CD14-positive monocyte (primary cell): Measurements from ENCODE around the gene BRI3. TPM values are rescaled to one million over a fixed set of nuclear protein-coding genes. Genes with fewer than 3 reads are reported as not detected.

Source experiments
- DNase-seq, 3 donors: peaks; one replicate each; pipeline ENCODE4 v3.0.0-alpha.2; 2011 to 2022
- H2AFZ ChIP-seq: 2 replicates; pipeline ENCODE4 v1.6.0; 2012; ENCODE audit warnings: mild to moderate bottlenecking, low read depth, low read length, inconsistent platforms; ENCODE audit not compliant: insufficient read depth, poor library complexity, severe bottlenecking
- H3K27ac ChIP-seq, 2 donors: 1 replicate in 1 of 2; 2 replicates in 1 of 2; pipeline ENCODE4 v1.5.1; 2012 to 2013; ENCODE audit warnings: low read length in 2 of 2, control low read depth in 1 of 2, inconsistent platforms in 1 of 2, low read depth in 1 of 2, mild to moderate bottlenecking in 1 of 2
- H3K27me3 ChIP-seq, 2 donors: one replicate each; pipeline versions ENCODE4 v1.6.0 to v1.6.1; 2011 to 2013; ENCODE audit warnings: low read length in 2 of 2; ENCODE audit not compliant: control insufficient read depth in 2 of 2, insufficient read depth in 2 of 2
- H3K36me3 ChIP-seq, 2 donors: replicated peaks in 1 of 2; 1 replicate in 1 of 2; 2 replicates in 1 of 2; pipeline versions ENCODE4 v1.5.1 to v1.6.1; 2012 to 2013; ENCODE audit warnings: low read length in 2 of 2, control low read depth in 1 of 2, inconsistent platforms in 1 of 2, mild to moderate bottlenecking in 1 of 2; ENCODE audit not compliant: insufficient read depth in 2 of 2, control insufficient read depth in 1 of 2
- H3K4me1 ChIP-seq, 2 donors: 1 replicate in 1 of 2; 2 replicates in 1 of 2; pipeline versions ENCODE4 v1.5.1 to v1.6.1; 2012 to 2013; ENCODE audit warnings: low read length in 2 of 2, control low read depth in 1 of 2, inconsistent platforms in 1 of 2, mild to moderate bottlenecking in 1 of 2, moderate library complexity in 1 of 2; ENCODE audit not compliant: insufficient read depth in 2 of 2, control insufficient read depth in 1 of 2
- H3K4me2 ChIP-seq: replicated peaks from 2 replicates; pipeline ENCODE3; 2012; ENCODE audit warnings: low read length, moderate library complexity, mild to moderate bottlenecking; ENCODE audit not compliant: poor library complexity, severe bottlenecking; ENCODE audit errors: extremely low read depth
- H3K4me3 ChIP-seq, 3 experiments: fragments of 200-600 bp in 1 of 3; sonication (generic) in 1 of 3; replicated peaks in 1 of 3; 1 replicate in 2 of 3; 2 replicates in 1 of 3; pipeline ENCODE4 v1.5.1; 2011 to 2013; ENCODE audit warnings: low read length in 3 of 3, mild to moderate bottlenecking in 3 of 3, control low read depth in 2 of 3, low read depth in 2 of 3, inconsistent platforms in 1 of 3, moderate library complexity in 1 of 3
- H3K79me2 ChIP-seq: 2 replicates; pipeline ENCODE4 v1.6.0; 2012; ENCODE audit warnings: mild to moderate bottlenecking, control low read depth, inconsistent platforms, low read length, moderate library complexity; ENCODE audit not compliant: insufficient read depth
- H3K9ac ChIP-seq: 2 replicates; pipeline ENCODE4 v1.6.0; 2017; ENCODE audit warnings: low read length, mild to moderate bottlenecking; ENCODE audit not compliant: insufficient read depth, poor library complexity, severe bottlenecking
- H3K9me3 ChIP-seq, 2 donors: replicated peaks in 1 of 2; 1 replicate in 1 of 2; 2 replicates in 1 of 2; pipeline versions ENCODE4 v1.5.1 to v1.6.1; 2012 to 2013; ENCODE audit warnings: low read length in 2 of 2, control low read depth in 1 of 2; ENCODE audit not compliant: control insufficient read depth in 1 of 2, insufficient read depth in 1 of 2
- H4K20me1 ChIP-seq: 2 replicates; pipeline ENCODE4 v1.6.0; 2012; ENCODE audit warnings: mild to moderate bottlenecking, low read length, control low read depth, moderate library complexity; ENCODE audit not compliant: insufficient read depth
- H3K27ac Mint-ChIP-seq, 7 donors: one replicate each; pipeline ENCODE4 v1.8.0; 2020; ENCODE audit warnings: mild to moderate bottlenecking in 7 of 7, mixed read lengths in 7 of 7, moderate library complexity in 6 of 7, inconsistent platforms in 2 of 7
- H3K27me3 Mint-ChIP-seq, 3 donors: one replicate each; pipeline ENCODE4 v1.8.0; 2021 to 2022; ENCODE audit warnings: low read depth in 3 of 3, mild to moderate bottlenecking in 3 of 3, mixed read lengths in 3 of 3, moderate library complexity in 3 of 3, inconsistent platforms in 1 of 3
- H3K36me3 Mint-ChIP-seq, 2 donors: one replicate each; pipeline ENCODE4 v1.8.0; 2020; ENCODE audit warnings: mixed read lengths in 2 of 2, inconsistent platforms in 1 of 2, mild to moderate bottlenecking in 1 of 2
- H3K4me1 Mint-ChIP-seq: one replicate; pipeline ENCODE4 v1.8.0; 2020; ENCODE audit warnings: mild to moderate bottlenecking, mixed read lengths
- H3K4me3 Mint-ChIP-seq, 2 donors: one replicate each; pipeline ENCODE4 v1.8.0; 2020; ENCODE audit warnings: mild to moderate bottlenecking in 2 of 2, mixed read lengths in 2 of 2, moderate library complexity in 1 of 2
- H3K9me3 Mint-ChIP-seq, 7 donors: one replicate each; pipeline ENCODE4 v1.8.0; 2020 to 2022; ENCODE audit warnings: mixed read lengths in 7 of 7, mild to moderate bottlenecking in 6 of 7, moderate library complexity in 6 of 7, inconsistent platforms in 2 of 7
- WGBS: methylation state at CpG from one replicate; pipeline ENCODE4 v1.1.5; 2013; ENCODE audit warnings: missing lambda C conversion rate; ENCODE audit not compliant: insufficient coverage; 5-methylcytosine and 5-hydroxymethylcytosine counted together
- intact Hi-C, 2 donors: fragments of 100-400 bp; cut with micrococcal nuclease; formaldehyde crosslinking; loops; one replicate each; pipeline versions ENCODE4 v1.15.0 to v1.15.1; 2023
- polyA plus RNA-seq, 3 donors: library from polyadenylated mRNA; depleted of rRNA in 1 of 3; unstranded in 2 of 3; stranded (reverse) in 1 of 3; fragments of 300-500 nt in 2 of 3; fragments of >200 nt in 1 of 3; fragmentation: Illumina TruSeq in 2 of 3; gene quantifications; 1 replicate in 2 of 3; 2 replicates in 1 of 3; pipeline ENCODE4 v1.2.3, GENCODE V29; 2012 to 2021
- TF ChIP-seq, protein P1 (sequence below): fragments of 200-600 bp; IDR thresholded peaks from one replicate; pipeline ENCODE4 v1.8.0; 2022; ENCODE audit warnings: antibody characterized with exemption, mild to moderate bottlenecking

Gene BRI3
- polyA plus RNA-seq, 3 donors = 120 to 273 (median 149) TPM

DNA sequence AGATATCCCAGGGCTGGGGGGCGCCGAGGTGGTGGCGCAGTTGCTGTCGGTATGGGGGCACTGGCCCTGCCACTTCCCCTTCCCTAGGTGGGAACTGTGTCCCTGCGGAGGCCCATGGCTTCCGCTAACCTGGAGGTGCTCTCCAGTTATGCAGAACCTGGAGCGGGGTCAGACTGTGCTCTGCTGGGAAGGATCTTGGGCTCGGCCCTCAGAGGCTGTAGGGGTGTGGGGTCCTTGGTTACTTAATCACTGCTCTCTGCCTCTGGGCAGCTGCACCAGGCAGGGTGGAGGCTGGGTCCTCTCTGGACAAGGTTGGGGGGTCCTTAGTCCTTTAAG, 2.4 kb downstream of the BRI3 start:
- WGBS = 35% methylated on average over 7 of the region's 8 CpGs
- Histone ChIP-seq H4K20me1 (peaks cover 66% of the 10 kb centered on the region), H3K36me3 (peaks cover 16 to 23% of the 10 kb centered on the region in 2 donors), H3K9ac (peak overlapping the region; percentile 98), H3K27me3 (no peaks in the 10 kb centered on the region), H3K79me2 (peaks cover 76% of the 10 kb centered on the region), H3K4me1 (peaks cover 59 to 72% of the 10 kb centered on the region in 2 donors), H3K4me3 (peak overlapping the region; percentile 85 to 96 (median 91)), H3K9me3 (no peaks in the 10 kb centered on the region), H2AFZ (no peak overlapping the region), H3K4me2 (peak overlapping the region; percentile 100), H3K27ac (peak overlapping the region; percentile 98 to 99)
- peak overlapping the region; percentile 96 to 99 (median 98) for H3K27ac Mint-ChIP-seq
- DNase-seq = peak in 1 of 3 donors; percentile 29
- intact Hi-C loops = loop anchor here (5.0 to 10.0 kb wide), 2 partner anchors 152 to 521 kb away; no protein-coding TSS in a partner anchor
- no peaks in the 10 kb centered on the region for H3K9me3 Mint-ChIP-seq
- H3K27me3 Mint-ChIP-seq = no peaks in the 10 kb centered on the region
- H3K4me3 Mint-ChIP-seq = peak overlapping the region; percentile 92 to 97
- peaks cover 63% of the 10 kb centered on the region for H3K4me1 Mint-ChIP-seq
- TF ChIP-seq, protein P1, sequence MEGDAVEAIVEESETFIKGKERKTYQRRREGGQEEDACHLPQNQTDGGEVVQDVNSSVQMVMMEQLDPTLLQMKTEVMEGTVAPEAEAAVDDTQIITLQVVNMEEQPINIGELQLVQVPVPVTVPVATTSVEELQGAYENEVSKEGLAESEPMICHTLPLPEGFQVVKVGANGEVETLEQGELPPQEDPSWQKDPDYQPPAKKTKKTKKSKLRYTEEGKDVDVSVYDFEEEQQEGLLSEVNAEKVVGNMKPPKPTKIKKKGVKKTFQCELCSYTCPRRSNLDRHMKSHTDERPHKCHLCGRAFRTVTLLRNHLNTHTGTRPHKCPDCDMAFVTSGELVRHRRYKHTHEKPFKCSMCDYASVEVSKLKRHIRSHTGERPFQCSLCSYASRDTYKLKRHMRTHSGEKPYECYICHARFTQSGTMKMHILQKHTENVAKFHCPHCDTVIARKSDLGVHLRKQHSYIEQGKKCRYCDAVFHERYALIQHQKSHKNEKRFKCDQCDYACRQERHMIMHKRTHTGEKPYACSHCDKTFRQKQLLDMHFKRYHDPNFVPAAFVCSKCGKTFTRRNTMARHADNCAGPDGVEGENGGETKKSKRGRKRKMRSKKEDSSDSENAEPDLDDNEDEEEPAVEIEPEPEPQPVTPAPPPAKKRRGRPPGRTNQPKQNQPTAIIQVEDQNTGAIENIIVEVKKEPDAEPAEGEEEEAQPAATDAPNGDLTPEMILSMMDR = no peak
- peaks cover 26 to 51% of the 10 kb centered on the region in 2 donors for H3K36me3 Mint-ChIP-seq

DNA sequence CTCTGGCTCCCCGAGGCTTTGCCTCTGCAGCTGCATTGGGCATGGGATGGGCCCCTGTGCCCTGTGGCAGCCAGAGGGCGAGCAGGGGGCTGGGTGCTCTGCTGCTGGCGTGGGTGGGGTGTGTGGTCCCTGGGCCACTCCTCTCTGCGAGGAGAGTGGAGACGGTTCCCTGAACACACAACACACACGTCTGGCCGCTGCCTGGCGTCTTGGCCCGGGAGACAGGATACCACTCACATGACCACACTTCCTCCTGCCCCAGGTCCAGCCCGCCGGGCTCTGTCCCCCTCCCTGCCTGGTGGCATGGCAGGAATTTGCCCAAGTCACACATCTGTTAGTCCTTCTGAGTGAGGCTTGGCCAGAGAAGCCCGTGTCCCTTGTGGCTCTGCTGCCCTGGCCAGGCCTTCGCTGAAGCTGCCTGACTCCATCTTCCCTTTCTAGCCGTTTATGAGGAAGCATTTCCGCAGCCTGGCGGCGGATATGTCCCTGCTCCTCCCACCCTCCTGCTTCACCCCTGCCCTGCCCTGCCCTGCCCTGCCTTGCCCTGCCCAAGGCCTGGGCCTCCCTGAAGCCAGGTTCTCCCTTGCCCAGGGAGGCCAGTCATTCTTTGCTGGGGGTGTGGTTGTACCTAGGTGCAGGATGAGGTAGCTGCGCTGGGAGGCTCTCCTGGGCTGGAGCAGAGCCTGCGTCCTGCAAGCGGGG, 3.0 kb downstream of the BRI3 start:
- H4K20me1 ChIP-seq = peaks cover 73% of the 10 kb centered on the region
- peaks cover 22 to 29% of the 10 kb centered on the region in 2 donors for H3K36me3 ChIP-seq
- peak overlapping the region; percentile 96 to 99 (median 98) for H3K27ac Mint-ChIP-seq
- peaks cover 63 to 78% of the 10 kb centered on the region in 2 donors for H3K4me1 ChIP-seq
- H3K4me3 Mint-ChIP-seq = peak overlapping the region; percentile 92 to 97
- H3K27me3 Mint-ChIP-seq = no peaks in the 10 kb centered on the region
- TF ChIP-seq, protein P1 = no peak
- H2AFZ ChIP-seq = no peak overlapping the region
- peak overlapping the region; percentile 100 for H3K4me2 ChIP-seq
- intact Hi-C loops = loop anchor here (5.0 to 10.0 kb wide), 3 partner anchors 32 to 520 kb away; partner anchors contain the start of gene TECPR1 (in 2 of the 2)
- H3K9ac ChIP-seq = peak overlapping the region; percentile 98
- peaks cover 26 to 57% of the 10 kb centered on the region in 2 donors for H3K36me3 Mint-ChIP-seq
- DNase-seq = peak; percentile 84 to 91 (median 89)
- no peaks in the 10 kb centered on the region for H3K27me3 ChIP-seq
- no peaks in the 10 kb centered on the region for H3K9me3 Mint-ChIP-seq
- peak overlapping the region; percentile 98 to 99 for H3K27ac ChIP-seq
- WGBS = 19% methylated on average over 16 of the region's 20 CpGs
- peak overlapping the region; percentile 85 to 96 (median 91) for H3K4me3 ChIP-seq
- no peaks in the 10 kb centered on the region for H3K9me3 ChIP-seq
- H3K79me2 ChIP-seq = peaks cover 82% of the 10 kb centered on the region
- H3K4me1 Mint-ChIP-seq = peaks cover 64% of the 10 kb centered on the region
